ENCODE results near the gene KIF3B.
"Not testable (repeated sequence)": the region's sequence is repeated elsewhere in the genome, so short reads cannot be mapped to it uniquely, and the experiment has no call there.

Gene KIF3B

GRCh38 chr20:32296819-32297420 lies 19.5 kb downstream of the KIF3B start:
- no peak for DNase-seq

- DNase-seq = no peak
Observed at GRCh38 chr20:32297439-32297838, 20.0 kb downstream of the KIF3B start.

- no peak for DNase-seq
Observed at GRCh38 chr20:32300647-32301046, 23.2 kb downstream of the KIF3B start.

GRCh38 chr20:32301719-32302506 lies 24.5 kb downstream of the KIF3B start:
- no peak for DNase-seq

- DNase-seq = no peak
Observed at GRCh38 chr20:32302507-32302872, 25.0 kb downstream of the KIF3B start.

GRCh38 chr20:32304131-32304746 lies 26.8 kb downstream of the KIF3B start:
- no peak for DNase-seq

GRCh38 chr20:32312718-32313424 lies 35.4 kb downstream of the KIF3B start:
- DNase-seq = no peak

- no peak for DNase-seq
Observed at GRCh38 chr20:32314768-32315167, 37.3 kb downstream of the KIF3B start.

- no peak for DNase-seq
Observed at GRCh38 chr20:32315399-32315798, 37.9 kb downstream of the KIF3B start.

GRCh38 chr20:32315891-32316290 lies 38.4 kb downstream of the KIF3B start:
- DNase-seq = no peak

GRCh38 chr20:32316667-32317066 lies 39.2 kb downstream of the KIF3B start:
- DNase-seq = no peak

- DNase-seq = no peak
Observed at GRCh38 chr20:32319100-32319499, 41.6 kb downstream of the KIF3B start.

- DNase-seq = no peak
Observed at GRCh38 chr20:32320305-32320704, 42.9 kb downstream of the KIF3B start.

- DNase-seq = no peak
Observed at GRCh38 chr20:32321390-32321789, 43.9 kb downstream of the KIF3B start.

GRCh38 chr20:32322260-32322659 lies 44.8 kb downstream of the KIF3B start:
- DNase-seq = not testable (repeated sequence)

GRCh38 chr20:32323761-32324160 lies 46.3 kb downstream of the KIF3B start:
- not testable (repeated sequence) for DNase-seq

GRCh38 chr20:32325706-32326503 lies 48.5 kb downstream of the KIF3B start:
- DNase-seq = no peak

- no peak for DNase-seq
Observed at GRCh38 chr20:32326504-32326845, 49.0 kb downstream of the KIF3B start.

GRCh38 chr20:32327087-32327681 lies 49.7 kb downstream of the KIF3B start:
- no peak for DNase-seq

- DNase-seq = no peak
Observed at GRCh38 chr20:32329817-32330554, 52.5 kb downstream of the KIF3B start.

- DNase-seq = no peak
Observed at GRCh38 chr20:32330555-32330897, 53.1 kb downstream of the KIF3B start.

- DNase-seq = peak; percentile 11
Observed at GRCh38 chr20:32332614-32333013, 55.2 kb downstream of the KIF3B start.

Measured in activated naive CD4-positive, alpha-beta T cell treated with Interleukin-2 at 50 U/mL for 16 hours (primary cell).